Left hindlimb (tissue), 1 donor: Measurements from ENCODE around the gene EIF4G3.

ENCODE experiments used
- DNase-seq: peaks from one replicate; pipeline ENCODE4 v3.0.0-alpha.2; 2018

EIF4G3 gene

DNA sequence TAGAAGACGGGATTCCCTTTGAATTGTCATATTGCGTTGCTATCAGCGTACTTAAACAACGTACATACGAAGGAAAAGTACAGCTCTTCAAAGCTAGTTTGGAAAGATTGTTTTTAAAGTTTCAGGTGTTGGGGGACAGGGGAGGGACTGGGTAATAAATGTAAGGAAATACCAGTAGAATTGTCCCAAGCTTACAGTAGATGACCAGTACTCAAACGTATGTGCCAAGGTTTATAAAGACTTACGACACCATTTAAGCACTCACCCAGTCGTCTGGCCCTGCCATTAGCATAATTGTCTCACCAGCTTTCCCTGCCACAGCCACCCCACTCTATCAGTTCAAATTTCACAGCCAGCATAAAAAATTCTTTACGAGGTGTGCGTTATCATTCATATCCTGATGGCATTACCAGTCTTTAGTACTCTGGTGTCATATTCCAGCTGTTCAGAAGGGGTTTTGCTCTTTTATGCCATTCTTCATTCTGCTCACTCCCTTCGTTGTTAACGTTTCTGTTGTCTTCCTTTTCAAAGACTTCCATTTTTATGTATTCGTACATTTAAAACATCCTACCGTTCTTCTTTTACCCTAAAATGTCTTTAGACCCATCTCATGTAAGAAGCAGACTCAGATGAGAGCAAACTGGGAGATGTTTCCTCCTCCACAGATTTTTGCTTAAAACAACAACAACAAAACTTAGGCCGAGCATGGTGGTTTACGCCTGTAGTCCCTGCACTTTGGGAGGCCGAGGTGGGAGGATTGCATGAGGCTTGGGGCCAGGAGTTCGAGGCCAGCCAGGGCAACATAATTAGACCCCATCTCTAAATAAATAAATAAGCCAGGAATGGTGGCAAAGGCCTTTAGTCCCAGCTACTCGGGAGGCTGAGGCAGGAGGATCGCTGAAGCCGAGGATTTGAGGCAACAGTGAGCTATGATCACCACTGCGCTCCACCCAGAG is 388.6 kb downstream of the EIF4G3 start:
- no peak for DNase-seq

DNA sequence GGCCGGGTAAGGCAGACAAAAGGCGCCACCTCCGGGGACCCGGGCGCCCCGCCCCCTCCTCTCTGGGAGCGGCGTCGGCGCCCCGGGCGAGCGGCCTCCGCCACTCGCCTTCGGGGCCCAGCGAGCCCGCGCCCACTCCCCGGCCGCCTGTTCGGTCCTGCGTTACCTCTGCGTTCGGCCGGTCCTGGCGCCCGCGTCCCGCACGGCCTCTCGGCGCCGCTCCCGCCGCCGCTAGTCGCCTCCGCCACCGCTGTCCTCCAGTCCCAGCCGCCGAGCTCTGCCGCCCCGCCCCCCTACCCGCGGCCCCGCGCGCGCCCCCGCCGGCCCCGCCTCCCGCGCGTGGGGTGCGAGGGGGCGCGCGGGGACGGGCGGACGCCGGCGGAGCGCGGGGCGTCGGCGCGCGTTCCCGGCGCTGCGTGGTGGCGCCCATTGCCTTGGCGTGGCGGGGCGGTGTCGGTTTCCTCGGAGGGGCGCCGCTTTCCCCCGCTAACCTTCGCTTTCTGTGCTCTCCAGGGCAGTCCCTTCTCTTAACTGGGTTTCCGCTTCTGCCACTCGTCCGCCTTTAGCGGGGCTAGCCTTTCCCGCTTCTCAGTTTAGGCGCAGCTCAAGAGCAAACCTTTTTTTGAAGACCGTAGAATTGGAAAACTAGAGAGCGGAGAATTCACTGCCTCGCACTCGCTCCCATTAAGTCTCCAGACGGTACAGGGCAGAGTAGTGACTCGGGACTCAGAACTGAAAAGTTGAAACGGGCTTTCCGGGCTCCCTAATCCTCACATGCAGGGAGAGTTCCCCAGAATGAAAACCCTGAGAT is 389.5 kb downstream of the EIF4G3 start, which contains the start of gene HP1BP3:
TSS of gene HP1BP3 (minus strand) at position 279 of the 811 bp plus-strand sequence. CDS start 6,867 bp downstream, outside the sequence.
- peak; percentile 88 for DNase-seq

DNA sequence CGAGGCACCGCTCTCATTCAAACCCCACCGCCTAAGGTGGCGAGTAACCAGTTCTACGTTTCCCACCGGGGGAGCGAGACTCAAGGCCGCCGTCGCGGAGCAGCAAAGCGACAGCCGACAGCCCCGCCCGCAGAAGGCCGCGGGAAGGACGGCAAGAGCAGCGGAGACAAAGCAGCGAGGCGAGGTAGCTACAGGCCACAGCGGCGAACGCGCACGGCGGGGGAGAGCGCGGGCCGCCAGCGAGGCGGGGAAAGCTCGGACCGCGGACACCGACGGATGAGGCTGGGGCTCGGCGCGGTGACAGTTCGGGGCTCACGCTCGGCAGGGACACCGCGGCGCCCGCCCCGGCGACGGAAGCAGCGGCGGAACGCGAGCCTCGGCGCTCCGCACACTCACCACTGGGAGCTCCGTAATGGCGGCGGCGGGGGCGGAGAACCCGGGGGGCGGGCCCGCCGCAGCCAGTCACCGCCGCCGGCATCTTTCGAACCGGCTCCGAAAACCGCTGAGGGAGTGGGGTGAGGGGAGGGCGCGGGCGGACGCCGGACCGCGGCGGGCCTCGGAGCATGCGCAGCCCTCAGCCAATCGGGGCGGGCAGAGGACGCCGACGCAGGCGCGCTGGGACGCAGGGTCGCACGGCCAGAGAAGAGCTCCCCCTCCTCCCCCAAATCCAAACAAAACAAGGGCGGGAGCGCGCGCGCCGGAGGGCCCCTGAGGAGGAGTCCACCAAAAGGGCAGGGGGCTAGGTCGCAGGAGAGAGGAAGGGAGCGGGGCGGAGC is 390.3 kb downstream of the EIF4G3 start:
- DNase-seq: peak; percentile 98

DNA sequence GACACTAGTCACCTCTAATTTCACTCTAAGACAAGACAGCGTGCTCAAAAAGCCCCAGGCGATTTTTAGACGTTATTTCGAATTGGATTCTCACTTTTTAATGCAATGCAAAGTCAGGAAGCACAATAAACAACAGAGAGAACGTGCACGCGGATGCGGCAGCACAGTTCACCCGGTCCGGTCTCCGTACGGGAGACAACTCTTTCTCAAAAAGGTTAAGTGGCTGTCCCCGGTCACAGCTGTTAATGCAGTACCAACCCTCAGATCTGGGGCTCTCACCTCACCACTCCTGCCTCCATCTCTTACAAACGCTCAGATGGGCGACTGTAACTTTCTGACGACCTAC is 390.8 kb downstream of the EIF4G3 start:
- no peak for DNase-seq

- no peak for DNase-seq
Observed at GRCh38 chr1:20775700-20776099, 401.0 kb downstream of the EIF4G3 start.

DNA sequence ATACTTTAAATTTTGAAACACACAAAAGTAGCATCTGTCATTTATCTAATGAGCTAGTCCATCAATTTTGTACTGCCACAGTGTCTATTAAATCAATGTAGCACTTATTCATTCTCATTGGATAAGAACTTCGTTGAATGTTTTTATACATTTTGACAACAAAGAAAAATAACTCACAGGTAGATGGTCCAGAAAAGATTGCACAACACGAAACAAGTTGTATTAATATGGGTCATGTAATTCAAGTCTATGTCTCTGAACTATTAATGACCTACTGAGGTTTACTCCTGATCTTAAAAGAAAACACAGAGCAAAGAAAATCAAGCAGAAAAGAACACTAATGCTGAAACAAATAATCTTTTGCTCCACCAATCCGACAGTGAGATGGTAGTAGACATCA is 404.9 kb downstream of the EIF4G3 start:
- no peak for DNase-seq

- DNase-seq: no peak
Observed at GRCh38 chr1:20770314-20771087, 406.2 kb downstream of the EIF4G3 start.

GRCh38 chr1:20767271-20767670 is 409.4 kb downstream of the EIF4G3 start:
- DNase-seq: no peak

GRCh38 chr1:20763417-20763816 is 413.3 kb downstream of the EIF4G3 start:
- DNase-seq: no peak

DNA sequence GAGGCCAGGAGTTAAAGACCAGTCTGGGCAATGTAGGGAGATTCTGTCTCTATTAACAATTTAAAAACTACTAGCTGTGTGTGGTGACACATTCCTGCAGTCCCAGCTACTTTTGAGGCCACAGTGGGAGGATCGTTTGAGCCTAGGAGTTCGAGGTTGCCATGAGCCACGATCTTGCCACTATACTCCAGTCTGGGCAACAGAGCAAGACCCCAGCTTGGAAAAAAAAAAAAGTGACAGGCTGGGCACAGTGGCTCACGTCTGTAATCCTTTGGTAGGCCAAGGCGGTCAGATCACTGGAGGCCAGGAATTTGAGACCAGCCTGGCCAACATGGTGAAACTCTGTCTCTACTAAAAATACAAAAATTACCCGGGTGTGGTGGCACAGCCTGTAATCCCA is 416.4 kb downstream of the EIF4G3 start:
- DNase-seq: no peak
